HepG2 (cell line): ENCODE measurements around the gene TOP2A. TPM values are rescaled to one million over a fixed set of nuclear protein-coding genes. Genes with fewer than 3 reads are reported as not detected.

ENCODE experiments used
- ATRX ChIP-seq: sonication (generic); formaldehyde crosslinking; IDR thresholded peaks from 2 replicates; pipeline ENCODE4 v1.4.0; 2020; ENCODE audit warnings: missing genetic modification reagents, borderline replicate concordance
- CREB1 ChIP-seq, 2 experiments: fragments of 450-650 bp in 1 of 2; IDR thresholded peaks; 2 replicates each; pipeline ENCODE4 v1.6.1; 2016 to 2017; ENCODE audit warnings: control low read depth in 1 of 2, mild to moderate bottlenecking in 1 of 2, missing compliant biosample characterization in 1 of 2, missing genetic modification characterization in 1 of 2
- EZH2 ChIP-seq: conservative IDR thresholded peaks from 2 replicates; pipeline ENCODE4 v1.6.1; 2012; ENCODE audit warnings: mild to moderate bottlenecking, low read depth, low read length, moderate library complexity
- GATA4 ChIP-seq: sonication (generic); IDR thresholded peaks from 2 replicates; pipeline ENCODE4 v1.6.1; 2016; ENCODE audit warnings: antibody characterized with exemption, low read depth, borderline replicate concordance
- GATAD1 ChIP-seq: IDR thresholded peaks from 2 replicates; pipeline ENCODE4 v1.6.1; 2016; ENCODE audit warnings: missing genetic modification reagents, missing compliant biosample characterization
- HMG20A ChIP-seq: IDR thresholded peaks from 2 replicates; pipeline ENCODE4 v1.6.1; 2016; ENCODE audit warnings: borderline replicate concordance
- HNF4A ChIP-seq: sonication (generic); formaldehyde crosslinking; IDR thresholded peaks from 2 replicates; pipeline ENCODE4 v1.4.0; 2020; ENCODE audit warnings: missing genetic modification reagents
- MAFF ChIP-seq: IDR thresholded peaks from 2 replicates; pipeline ENCODE4 v1.6.1; 2011; ENCODE audit warnings: low read depth, low read length, improper control_type of control experiment
- MIER3 ChIP-seq: IDR thresholded peaks from 2 replicates; pipeline ENCODE4 v1.6.1; 2016; ENCODE audit warnings: missing compliant biosample characterization, borderline replicate concordance
- ZBTB38 ChIP-seq: sonication (generic); formaldehyde crosslinking; IDR thresholded peaks from 2 replicates; pipeline ENCODE4 v1.5.1; 2020; ENCODE audit warnings: mild to moderate bottlenecking, missing genetic modification reagents
- ZFP90 ChIP-seq: sonication (generic); formaldehyde crosslinking; IDR thresholded peaks from 2 replicates; pipeline ENCODE4 v1.8.0; 2022; ENCODE audit warnings: missing genetic modification reagents, mild to moderate bottlenecking, inconsistent platforms, borderline replicate concordance
- ZNF768 ChIP-seq: sonication (generic); formaldehyde crosslinking; IDR thresholded peaks from 2 replicates; pipeline ENCODE4 v1.4.0; 2020; ENCODE audit warnings: missing genetic modification reagents
- ZSCAN22 ChIP-seq: sonication (generic); formaldehyde crosslinking; IDR thresholded peaks from 2 replicates; pipeline ENCODE4 v1.4.0; 2020; ENCODE audit warnings: mild to moderate bottlenecking, missing genetic modification reagents
- polyA plus RNA-seq, 8 experiments: library from polyadenylated mRNA; depleted of rRNA in 3 of 8; stranded (reverse) in 7 of 8; unstranded in 1 of 8; fragments of >200 nt; fragmentation: Illumina TruSeq in 4 of 8; extraction: Trizol in 4 of 8; gene quantifications; 2 replicates each; pipeline versions ENCODE4 v1.2.1 to v1.2.3, GENCODE V29; 2011 to 2016; ENCODE audit warnings: low read depth in 4 of 8, missing spikeins in 1 of 8, mixed read lengths in 1 of 8; ENCODE audit not compliant: insufficient read depth in 1 of 8
- total RNA-seq, 5 experiments: library from RNA; depleted of rRNA; stranded (reverse); fragments of >200 nt; fragmentation: Illumina TruSeq; extraction: Trizol; gene quantifications; 2 replicates each; pipeline ENCODE4 v1.2.3, GENCODE V29; 2016; ENCODE audit warnings: low read depth in 1 of 5
- TF ChIP-seq, protein P1 (sequence below): sonication (generic); formaldehyde crosslinking; IDR thresholded peaks from 2 replicates; pipeline ENCODE4 v1.9.0; 2021; ENCODE audit warnings: mild to moderate bottlenecking, missing genetic modification reagents
- TF ChIP-seq, protein P2 (sequence below): sonication (generic); formaldehyde crosslinking; IDR thresholded peaks from 2 replicates; pipeline ENCODE4 v1.8.0; 2022; ENCODE audit warnings: mild to moderate bottlenecking, missing genetic modification reagents, borderline replicate concordance
- TF ChIP-seq, protein P3 (sequence below): sonication (generic); formaldehyde crosslinking; conservative IDR thresholded peaks from 2 replicates; pipeline ENCODE4 v1.4.0; 2020; ENCODE audit warnings: mild to moderate bottlenecking, missing genetic modification reagents, moderate library complexity
- TF ChIP-seq, protein P4 (sequence below): sonication (generic); formaldehyde crosslinking; IDR thresholded peaks from 2 replicates; pipeline ENCODE4 v1.9.0; 2021; ENCODE audit warnings: missing genetic modification reagents, mild to moderate bottlenecking, borderline replicate concordance

TOP2A gene
- total and polyA plus RNA-seq, 2 of the 13 experiments (the other 11 are each of a cell fraction or from before 2014, with no cell fraction given): 108 to 327 TPM

DNA sequence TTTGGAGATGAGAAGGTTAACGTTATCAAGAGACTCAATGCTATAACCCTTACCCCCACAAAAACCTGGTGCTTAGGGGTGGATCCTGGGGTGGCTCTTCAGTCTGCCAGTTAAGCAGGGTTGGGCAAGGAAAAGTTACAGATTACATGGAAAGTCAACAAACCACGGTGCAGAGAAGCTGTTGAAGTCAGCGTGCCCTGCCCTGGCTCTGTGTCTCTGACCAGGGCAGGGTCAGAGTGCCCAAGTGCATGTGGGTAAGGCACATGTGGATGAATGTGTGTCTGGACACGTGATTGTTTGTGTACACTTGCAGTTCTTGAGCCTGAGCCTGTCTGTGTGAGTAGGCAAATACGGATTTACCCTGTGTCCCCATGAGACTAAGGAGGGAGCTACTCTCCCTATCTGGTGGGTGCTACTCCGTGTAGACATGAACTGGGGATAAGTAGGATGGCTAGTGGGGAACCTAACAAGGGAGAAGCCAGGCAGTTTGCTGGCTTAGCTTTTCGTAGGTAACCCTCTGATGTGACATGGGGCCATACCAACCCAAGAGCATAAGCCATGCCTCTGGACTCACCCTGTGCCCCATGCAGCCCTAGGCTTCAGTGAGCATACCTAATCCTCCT lies 31.1 kb upstream of the TOP2A start (continued):
- TF ChIP-seq, protein P1, sequence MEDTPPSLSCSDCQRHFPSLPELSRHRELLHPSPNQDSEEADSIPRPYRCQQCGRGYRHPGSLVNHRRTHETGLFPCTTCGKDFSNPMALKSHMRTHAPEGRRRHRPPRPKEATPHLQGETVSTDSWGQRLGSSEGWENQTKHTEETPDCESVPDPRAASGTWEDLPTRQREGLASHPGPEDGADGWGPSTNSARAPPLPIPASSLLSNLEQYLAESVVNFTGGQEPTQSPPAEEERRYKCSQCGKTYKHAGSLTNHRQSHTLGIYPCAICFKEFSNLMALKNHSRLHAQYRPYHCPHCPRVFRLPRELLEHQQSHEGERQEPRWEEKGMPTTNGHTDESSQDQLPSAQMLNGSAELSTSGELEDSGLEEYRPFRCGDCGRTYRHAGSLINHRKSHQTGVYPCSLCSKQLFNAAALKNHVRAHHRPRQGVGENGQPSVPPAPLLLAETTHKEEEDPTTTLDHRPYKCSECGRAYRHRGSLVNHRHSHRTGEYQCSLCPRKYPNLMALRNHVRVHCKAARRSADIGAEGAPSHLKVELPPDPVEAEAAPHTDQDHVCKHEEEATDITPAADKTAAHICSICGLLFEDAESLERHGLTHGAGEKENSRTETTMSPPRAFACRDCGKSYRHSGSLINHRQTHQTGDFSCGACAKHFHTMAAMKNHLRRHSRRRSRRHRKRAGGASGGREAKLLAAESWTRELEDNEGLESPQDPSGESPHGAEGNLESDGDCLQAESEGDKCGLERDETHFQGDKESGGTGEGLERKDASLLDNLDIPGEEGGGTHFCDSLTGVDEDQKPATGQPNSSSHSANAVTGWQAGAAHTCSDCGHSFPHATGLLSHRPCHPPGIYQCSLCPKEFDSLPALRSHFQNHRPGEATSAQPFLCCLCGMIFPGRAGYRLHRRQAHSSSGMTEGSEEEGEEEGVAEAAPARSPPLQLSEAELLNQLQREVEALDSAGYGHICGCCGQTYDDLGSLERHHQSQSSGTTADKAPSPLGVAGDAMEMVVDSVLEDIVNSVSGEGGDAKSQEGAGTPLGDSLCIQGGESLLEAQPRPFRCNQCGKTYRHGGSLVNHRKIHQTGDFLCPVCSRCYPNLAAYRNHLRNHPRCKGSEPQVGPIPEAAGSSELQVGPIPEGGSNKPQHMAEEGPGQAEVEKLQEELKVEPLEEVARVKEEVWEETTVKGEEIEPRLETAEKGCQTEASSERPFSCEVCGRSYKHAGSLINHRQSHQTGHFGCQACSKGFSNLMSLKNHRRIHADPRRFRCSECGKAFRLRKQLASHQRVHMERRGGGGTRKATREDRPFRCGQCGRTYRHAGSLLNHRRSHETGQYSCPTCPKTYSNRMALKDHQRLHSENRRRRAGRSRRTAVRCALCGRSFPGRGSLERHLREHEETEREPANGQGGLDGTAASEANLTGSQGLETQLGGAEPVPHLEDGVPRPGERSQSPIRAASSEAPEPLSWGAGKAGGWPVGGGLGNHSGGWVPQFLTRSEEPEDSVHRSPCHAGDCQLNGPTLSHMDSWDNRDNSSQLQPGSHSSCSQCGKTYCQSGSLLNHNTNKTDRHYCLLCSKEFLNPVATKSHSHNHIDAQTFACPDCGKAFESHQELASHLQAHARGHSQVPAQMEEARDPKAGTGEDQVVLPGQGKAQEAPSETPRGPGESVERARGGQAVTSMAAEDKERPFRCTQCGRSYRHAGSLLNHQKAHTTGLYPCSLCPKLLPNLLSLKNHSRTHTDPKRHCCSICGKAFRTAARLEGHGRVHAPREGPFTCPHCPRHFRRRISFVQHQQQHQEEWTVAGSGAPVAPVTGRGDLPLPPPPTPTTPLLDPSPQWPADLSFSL (CRISPR knock-in tag): 0 out of 2 replicates have a peak, but pooled peaks have one; percentile 13
- TF ChIP-seq, protein P2, sequence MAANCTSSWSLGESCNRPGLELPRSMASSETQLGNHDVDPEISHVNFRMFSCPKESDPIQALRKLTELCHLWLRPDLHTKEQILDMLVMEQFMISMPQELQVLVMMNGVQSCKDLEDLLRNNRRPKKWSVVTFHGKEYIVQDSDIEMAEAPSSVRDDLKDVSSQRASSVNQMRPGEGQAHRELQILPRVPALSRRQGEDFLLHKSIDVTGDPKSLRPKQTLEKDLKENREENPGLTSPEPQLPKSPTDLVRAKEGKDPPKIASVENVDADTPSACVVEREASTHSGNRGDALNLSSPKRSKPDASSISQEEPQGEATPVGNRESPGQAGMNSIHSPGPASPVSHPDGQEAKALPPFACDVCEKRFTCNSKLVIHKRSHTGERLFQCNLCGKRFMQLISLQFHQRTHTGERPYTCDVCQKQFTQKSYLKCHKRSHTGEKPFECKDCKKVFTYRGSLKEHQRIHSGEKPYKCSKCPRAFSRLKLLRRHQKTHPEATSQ: no peak
- TF ChIP-seq HMG20A: peak; percentile 91
- TF ChIP-seq GATA4: no peak
- peak; percentile 95 for TF ChIP-seq MIER3
- 0 out of 2 replicates have a peak, but pooled peaks have one; percentile 67 for TF ChIP-seq ZBTB38 (CRISPR knock-in tag)
- TF ChIP-seq, protein P3, sequence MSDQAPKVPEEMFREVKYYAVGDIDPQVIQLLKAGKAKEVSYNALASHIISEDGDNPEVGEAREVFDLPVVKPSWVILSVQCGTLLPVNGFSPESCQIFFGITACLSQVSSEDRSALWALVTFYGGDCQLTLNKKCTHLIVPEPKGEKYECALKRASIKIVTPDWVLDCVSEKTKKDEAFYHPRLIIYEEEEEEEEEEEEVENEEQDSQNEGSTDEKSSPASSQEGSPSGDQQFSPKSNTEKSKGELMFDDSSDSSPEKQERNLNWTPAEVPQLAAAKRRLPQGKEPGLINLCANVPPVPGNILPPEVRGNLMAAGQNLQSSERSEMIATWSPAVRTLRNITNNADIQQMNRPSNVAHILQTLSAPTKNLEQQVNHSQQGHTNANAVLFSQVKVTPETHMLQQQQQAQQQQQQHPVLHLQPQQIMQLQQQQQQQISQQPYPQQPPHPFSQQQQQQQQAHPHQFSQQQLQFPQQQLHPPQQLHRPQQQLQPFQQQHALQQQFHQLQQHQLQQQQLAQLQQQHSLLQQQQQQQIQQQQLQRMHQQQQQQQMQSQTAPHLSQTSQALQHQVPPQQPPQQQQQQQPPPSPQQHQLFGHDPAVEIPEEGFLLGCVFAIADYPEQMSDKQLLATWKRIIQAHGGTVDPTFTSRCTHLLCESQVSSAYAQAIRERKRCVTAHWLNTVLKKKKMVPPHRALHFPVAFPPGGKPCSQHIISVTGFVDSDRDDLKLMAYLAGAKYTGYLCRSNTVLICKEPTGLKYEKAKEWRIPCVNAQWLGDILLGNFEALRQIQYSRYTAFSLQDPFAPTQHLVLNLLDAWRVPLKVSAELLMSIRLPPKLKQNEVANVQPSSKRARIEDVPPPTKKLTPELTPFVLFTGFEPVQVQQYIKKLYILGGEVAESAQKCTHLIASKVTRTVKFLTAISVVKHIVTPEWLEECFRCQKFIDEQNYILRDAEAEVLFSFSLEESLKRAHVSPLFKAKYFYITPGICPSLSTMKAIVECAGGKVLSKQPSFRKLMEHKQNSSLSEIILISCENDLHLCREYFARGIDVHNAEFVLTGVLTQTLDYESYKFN: peak; percentile 93
- TF ChIP-seq ATRX: no peak
- TF ChIP-seq ZSCAN22 (CRISPR knock-in tag): no peak
- TF ChIP-seq ZNF768 (CRISPR knock-in tag): peak; percentile 66; the same call in 1 of the 2 replicates
- no peak for TF ChIP-seq MAFF
- TF ChIP-seq, protein P4, sequence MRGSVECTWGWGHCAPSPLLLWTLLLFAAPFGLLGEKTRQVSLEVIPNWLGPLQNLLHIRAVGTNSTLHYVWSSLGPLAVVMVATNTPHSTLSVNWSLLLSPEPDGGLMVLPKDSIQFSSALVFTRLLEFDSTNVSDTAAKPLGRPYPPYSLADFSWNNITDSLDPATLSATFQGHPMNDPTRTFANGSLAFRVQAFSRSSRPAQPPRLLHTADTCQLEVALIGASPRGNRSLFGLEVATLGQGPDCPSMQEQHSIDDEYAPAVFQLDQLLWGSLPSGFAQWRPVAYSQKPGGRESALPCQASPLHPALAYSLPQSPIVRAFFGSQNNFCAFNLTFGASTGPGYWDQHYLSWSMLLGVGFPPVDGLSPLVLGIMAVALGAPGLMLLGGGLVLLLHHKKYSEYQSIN (CRISPR knock-in tag): no peak
- peak; percentile 38; the same call in 1 of the 2 replicates for TF ChIP-seq CREB1 (IDR thresholded peaks at IDR 0.05)
- no peak for TF ChIP-seq CREB1 (CRISPR knock-in tag; IDR thresholded peaks at IDR 0.05)
- TF ChIP-seq EZH2: no peak
- peak; percentile 70; the same call in 1 of the 2 replicates for TF ChIP-seq ZFP90 (CRISPR knock-in tag)
- TF ChIP-seq HNF4A (CRISPR knock-in tag): peak; percentile 92
- TF ChIP-seq GATAD1 (CRISPR knock-in tag): peak; percentile 70
